Stimulated activated CD4-positive, alpha-beta T cell treated with anti-CD3 and anti-CD28 coated beads, Interleukin-4, amount 100 ng/mL, for 24 hours (primary cell): ENCODE data around the gene PGLYRP1.
A peak's percentile ranks its signal among the peaks of the same experiment; 100 is the strongest.

Experiments
- DNase-seq: peaks from one replicate; pipeline ENCODE4 v3.0.0-alpha.2; 2020

The PGLYRP1 gene

DNA sequence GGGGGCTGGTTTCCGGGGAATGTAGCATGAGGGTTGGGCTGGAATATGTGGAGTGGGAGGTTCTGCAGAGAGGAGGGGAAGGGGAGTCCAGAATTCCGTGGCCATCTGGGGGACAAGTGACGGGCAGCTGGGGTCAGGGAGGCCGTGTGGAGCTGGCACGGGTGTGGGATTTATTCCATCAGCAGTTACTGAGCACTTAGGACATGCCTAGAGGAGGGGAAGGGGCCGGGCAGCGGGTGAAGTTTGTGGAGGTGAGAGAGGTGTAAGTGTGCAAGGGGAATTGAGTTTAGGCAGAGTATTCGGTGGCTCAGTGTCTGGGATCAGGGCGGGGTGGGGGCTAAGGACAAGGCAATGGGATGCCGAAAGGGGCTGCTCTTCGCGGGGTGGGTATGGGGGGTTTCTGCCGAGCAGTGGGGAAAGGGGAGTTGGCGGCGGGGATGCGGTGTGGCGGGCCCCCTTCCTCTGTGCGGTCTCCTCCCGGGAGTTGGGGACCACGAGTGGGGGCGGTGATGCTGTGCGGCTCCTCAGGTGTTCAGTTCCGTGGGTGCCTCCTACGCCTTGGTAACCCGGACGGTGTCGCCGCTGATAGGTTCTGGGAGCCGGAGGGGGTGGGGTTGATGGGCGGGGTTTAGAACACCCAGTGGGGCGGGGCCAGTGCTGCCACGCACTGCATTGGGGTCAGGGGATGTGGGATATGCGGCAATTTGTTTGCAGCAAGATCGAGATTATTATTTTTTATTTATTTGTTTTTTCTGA lies 22.2 kb downstream of the PGLYRP1 start:
- peak; percentile 59 for DNase-seq

DNA sequence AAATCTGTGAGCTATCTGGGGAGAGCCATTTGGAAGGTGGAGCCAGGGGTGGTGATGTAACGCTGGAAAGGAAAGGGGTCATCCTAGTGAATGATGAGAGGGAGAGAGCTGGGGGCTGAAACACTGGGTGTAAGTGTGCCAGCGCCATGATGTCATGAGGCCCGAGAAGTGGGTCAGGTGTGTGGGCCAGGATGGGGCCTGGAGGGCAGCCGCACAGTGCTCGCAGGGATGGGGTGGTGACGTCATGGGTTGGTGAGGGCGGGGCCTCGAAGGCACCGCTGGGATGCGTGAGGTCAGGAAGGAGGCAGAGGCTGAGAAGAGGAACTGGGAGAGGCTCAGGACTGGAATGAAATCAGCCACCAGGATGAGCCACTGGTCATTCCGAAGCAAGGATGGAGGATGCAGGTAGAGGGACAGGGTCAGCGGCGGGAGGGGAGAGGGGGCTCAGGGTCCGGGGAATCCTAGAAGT lies 23.2 kb downstream of the PGLYRP1 start:
- DNase-seq = no peak

GRCh38 chr19:45998834-45999233 lies 24.0 kb downstream of the PGLYRP1 start:
- no peak for DNase-seq

GRCh38 chr19:45996933-45997332 lies 25.9 kb downstream of the PGLYRP1 start:
- DNase-seq = no peak

DNA sequence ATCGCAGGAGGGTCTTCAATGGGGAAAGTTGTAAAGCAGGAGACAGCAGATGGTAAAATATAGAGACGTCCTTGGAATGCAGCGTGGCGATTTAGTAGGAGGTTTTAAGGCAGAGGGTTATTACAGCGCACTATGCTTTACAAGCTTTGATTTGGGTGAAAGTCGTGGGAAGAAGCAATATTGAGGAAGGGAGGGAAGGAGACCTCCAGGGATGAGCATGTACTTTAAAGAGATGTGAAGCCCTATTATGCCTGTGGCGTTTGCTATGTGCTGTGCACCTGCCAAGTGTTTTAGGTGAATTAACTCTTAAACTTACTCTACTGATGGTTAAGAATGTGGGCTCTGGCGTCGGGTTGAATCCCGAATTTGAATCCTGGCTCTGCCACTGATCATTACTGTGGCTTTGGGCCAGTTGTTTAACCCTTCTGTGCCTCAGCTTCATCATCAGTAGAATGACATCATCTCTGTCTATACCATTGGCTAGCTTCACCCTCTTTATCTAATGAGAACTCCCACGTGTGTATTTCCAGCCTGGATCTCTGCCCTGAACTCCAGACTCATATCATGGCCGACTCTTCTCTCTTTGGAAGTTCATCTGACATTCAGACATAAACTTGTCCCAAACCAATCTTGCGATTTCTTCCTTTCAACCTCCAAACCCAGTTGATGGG lies 27.0 kb downstream of the PGLYRP1 start:
- no peak for DNase-seq

- DNase-seq = peak; percentile 96
These were observed 27.7 kb downstream of the PGLYRP1 start, which contains the start of gene CCDC61 for GRCh38 chr19:45994998-45995714. Gene CCDC61 (plus strand): TSS chr19:45995467. CDS start chr19:46003019, 7,552 bp downstream.

DNA sequence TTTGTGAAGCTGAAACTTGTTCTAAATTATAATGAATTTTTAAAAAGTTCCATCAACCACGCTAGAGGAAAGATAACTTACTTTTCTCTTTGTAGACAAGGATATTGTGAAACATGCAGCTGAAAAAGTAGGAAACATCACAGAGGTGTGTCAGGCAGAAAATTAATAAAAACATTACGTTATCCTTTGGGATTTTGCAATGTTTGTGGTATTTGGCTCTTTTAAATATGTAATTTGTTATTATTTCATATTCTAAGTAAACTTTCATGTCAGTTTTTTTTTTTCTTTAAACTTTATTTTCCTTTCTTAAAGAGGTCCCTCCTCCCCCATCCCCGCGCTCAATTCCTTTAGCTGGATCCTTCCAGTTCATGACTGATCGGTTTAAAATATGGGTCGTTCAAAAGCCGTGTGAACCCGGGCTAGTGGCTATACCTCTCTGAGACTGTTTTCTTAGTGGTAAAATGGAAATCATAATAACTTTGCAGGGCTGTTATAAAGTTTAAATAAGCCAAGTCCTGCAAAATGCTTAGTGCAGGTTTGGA lies 28.3 kb downstream of the PGLYRP1 start:
- no peak for DNase-seq

- DNase-seq = no peak
These were observed 32.6 kb downstream of the PGLYRP1 start for GRCh38 chr19:45990113-45990728.

DNA sequence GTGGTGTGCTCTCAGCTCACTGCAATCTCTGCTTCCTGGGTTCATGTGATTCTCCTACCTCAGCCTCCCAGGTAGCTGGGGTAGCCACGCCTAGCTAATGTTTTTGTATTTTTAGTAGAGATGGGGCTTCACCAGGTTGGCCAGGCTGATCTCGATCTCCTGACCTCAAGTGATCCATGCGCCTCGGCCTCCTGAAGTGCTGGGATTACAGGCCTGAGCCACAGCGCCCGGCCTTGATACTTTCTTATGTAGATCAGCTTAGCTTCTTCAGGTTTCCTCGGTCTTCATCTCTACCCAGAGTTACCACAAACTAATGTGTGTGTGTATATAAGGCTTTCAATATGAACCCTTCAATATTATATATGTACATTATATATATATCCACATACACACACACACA lies 37.5 kb downstream of the PGLYRP1 start:
- DNase-seq = no peak

GRCh38 chr19:45981350-45981749 lies 41.5 kb downstream of the PGLYRP1 start:
- no peak for DNase-seq

DNA sequence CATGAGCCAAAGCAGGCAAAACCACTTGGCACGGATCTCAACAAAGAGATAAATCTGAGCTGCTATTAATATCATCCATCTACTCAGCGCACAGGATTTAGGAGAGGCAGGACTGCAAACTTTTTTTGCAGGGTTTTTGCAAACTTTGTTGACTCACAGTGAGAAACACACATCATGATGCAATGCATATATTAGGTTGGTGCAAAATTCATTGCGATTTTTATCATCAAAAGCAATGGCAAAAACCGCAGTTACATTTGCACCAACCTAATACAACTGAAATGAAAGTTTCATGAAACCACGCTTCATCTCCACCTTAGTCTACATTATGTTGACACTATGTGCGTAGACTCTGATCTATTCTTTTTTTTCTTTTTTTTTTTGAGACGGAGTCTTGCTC lies 44.7 kb downstream of the PGLYRP1 start:
- no peak for DNase-seq

- no peak for DNase-seq
These were observed 46.7 kb downstream of the PGLYRP1 start for GRCh38 chr19:45976178-45976577.

- no peak for DNase-seq
These were observed 47.4 kb downstream of the PGLYRP1 start for GRCh38 chr19:45975306-45976070.

GRCh38 chr19:45973553-45974338 lies 49.1 kb downstream of the PGLYRP1 start, which contains the start of gene NOVA2:
Gene NOVA2 (minus strand): TSS chr19:45973865. CDS start chr19:45973351, 514 bp downstream.
- peak; percentile 27 for DNase-seq

DNA sequence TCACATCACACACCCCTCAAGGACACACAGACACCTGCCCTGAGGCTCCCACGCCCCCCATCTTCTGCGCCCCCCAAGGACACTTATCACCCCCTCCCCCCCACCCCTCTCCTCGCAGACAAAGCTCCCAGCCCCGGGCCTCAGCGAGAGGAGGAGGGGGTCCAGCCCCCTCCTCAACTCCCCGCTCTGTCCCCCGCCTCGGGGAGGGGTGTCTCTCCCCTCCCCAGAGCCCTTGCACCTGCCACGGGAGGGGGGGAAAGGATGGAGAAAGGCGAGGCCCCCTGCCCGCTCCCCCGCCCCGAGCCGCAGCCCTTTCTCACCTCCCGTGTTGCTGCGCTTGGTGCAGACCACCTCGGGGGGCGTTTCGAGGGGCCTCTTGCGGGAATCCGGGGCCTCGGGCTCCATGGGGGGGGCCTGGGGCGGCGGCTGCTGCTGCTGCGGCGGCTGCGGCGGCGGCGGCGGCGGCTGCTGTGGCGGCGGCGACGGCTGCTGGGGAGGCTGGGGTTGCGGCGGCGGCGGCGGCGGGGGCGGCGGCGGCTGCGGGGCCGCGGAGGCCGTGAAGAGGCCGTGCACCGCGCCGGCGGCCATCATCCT lies 49.8 kb downstream of the PGLYRP1 start:
- no peak for DNase-seq

DNA sequence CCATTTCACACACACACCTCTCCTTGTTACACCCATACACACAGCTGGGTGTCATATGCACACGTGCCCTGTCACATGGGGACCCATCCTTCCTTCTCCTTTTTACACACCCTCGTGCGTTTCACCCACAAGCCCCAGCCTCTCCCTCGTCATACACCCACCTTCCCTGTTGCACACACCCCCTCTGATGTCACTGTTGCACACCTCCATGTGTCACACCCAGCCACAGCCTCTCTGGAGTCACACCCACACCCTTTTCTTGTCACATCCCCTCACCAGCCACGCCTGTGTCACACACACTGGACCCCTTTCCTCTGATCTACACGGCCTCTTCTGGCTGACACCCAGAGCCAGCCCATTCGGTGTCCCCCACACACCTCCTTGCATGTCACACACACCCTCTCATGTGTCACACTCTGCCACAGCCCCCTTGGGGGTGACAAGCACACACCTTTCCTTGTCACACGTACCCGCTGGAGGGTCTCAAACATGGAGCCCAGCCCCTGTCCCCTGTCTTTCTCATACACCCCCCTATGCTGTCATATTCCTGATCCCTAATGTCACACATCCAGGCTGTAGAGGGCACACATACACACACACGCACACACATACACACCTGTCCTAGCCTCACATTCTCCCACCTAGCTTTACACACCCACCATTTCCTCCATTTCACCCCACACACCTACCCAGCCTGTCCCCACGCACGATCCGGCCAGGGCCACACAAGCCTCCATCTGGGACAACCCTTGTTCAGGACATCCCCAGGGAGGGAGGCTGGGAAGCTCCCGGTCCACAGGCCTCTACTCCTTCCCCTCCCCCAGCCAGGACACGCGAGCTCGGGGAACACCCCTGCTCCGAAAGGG lies 50.5 kb downstream of the PGLYRP1 start:
- peak; percentile 38 for DNase-seq

GRCh38 chr19:45971260-45971902 lies 51.5 kb downstream of the PGLYRP1 start:
- DNase-seq = no peak

GRCh38 chr19:45969676-45970075 lies 53.2 kb downstream of the PGLYRP1 start:
- no peak for DNase-seq
